Liver (tissue), 9 donors: ENCODE measurements around the gene GNPTAB. TPM values are rescaled to one million over a fixed set of nuclear protein-coding genes. Genes with fewer than 3 reads are reported as not detected.

ENCODE experiments used
- DNase-seq: peaks from one replicate; pipeline ENCODE4 v3.0.0-alpha.2; 2017; ENCODE audit warnings: low spot score
- H3K27ac ChIP-seq, 2 donors: one replicate each; pipeline ENCODE4 v1.7.0; 2013; ENCODE audit warnings: inconsistent platforms in 2 of 2, low read length in 2 of 2, control low read depth in 1 of 2, low read depth in 1 of 2, mild to moderate bottlenecking in 1 of 2
- H3K27me3 ChIP-seq, 4 donors: one replicate each; pipeline versions ENCODE4 v1.6.1 to v1.7.0; 2013; ENCODE audit warnings: low read length in 3 of 4, inconsistent platforms in 1 of 4, mild to moderate bottlenecking in 1 of 4, moderate library complexity in 1 of 4; ENCODE audit not compliant: control insufficient read depth in 4 of 4, insufficient read depth in 4 of 4
- H3K36me3 ChIP-seq, 4 donors: one replicate each; pipeline versions ENCODE4 v1.6.1 to v1.7.0; 2013; ENCODE audit warnings: low read length in 3 of 4, mild to moderate bottlenecking in 3 of 4, low read depth in 1 of 4, moderate library complexity in 1 of 4; ENCODE audit not compliant: control insufficient read depth in 4 of 4, insufficient read depth in 3 of 4
- H3K4me1 ChIP-seq, 4 donors: one replicate each; pipeline versions ENCODE4 v1.6.1 to v1.7.0; 2013; ENCODE audit warnings: low read length in 3 of 4, mild to moderate bottlenecking in 3 of 4, moderate library complexity in 1 of 4; ENCODE audit not compliant: control insufficient read depth in 4 of 4, insufficient read depth in 4 of 4
- H3K4me3 ChIP-seq, 3 donors: one replicate each; pipeline versions ENCODE4 v1.6.1 to v1.7.0; 2013; ENCODE audit warnings: low read length in 3 of 3, control low read depth in 1 of 3, low read depth in 1 of 3, mild to moderate bottlenecking in 1 of 3
- H3K9ac ChIP-seq, 2 donors: one replicate each; pipeline ENCODE4 v1.7.0; 2013; ENCODE audit warnings: low read length in 2 of 2, mild to moderate bottlenecking in 2 of 2, moderate library complexity in 2 of 2, control low read depth in 1 of 2, low read depth in 1 of 2
- H3K9me3 ChIP-seq, 4 donors: one replicate each; pipeline versions ENCODE4 v1.6.1 to v1.7.0; 2013; ENCODE audit warnings: low read length in 3 of 4; ENCODE audit not compliant: control insufficient read depth in 4 of 4
- ATF3 ChIP-seq: IDR thresholded peaks from 2 replicates; pipeline ENCODE4 v1.6.1; 2016; ENCODE audit warnings: antibody characterized with exemption
- CTCF ChIP-seq: fragments of 150-350 bp; IDR thresholded peaks from 2 replicates; pipeline ENCODE4 v1.5.1; 2017; ENCODE audit warnings: improper control_type of control experiment, low read depth, low read length; ENCODE audit not compliant: missing input control
- EGR1 ChIP-seq, 2 donors: IDR thresholded peaks; 2 replicates each; pipeline ENCODE4 v1.6.1; 2016 to 2018; ENCODE audit warnings: antibody characterized with exemption in 2 of 2, low read depth in 2 of 2
- FOXA1 ChIP-seq: IDR thresholded peaks from 2 replicates; pipeline ENCODE4 v1.6.1; 2016; ENCODE audit warnings: antibody characterized with exemption
- FOXA2 ChIP-seq: IDR thresholded peaks from 2 replicates; pipeline ENCODE4 v1.6.1; 2016; ENCODE audit warnings: antibody characterized with exemption
- GABPA ChIP-seq, 2 donors: IDR thresholded peaks in 1 of 2; conservative IDR thresholded peaks in 1 of 2; 2 replicates each; pipeline ENCODE4 v1.6.1; 2016; ENCODE audit warnings: antibody characterized with exemption in 2 of 2, mild to moderate bottlenecking in 1 of 2, moderate library complexity in 1 of 2
- HNF4A ChIP-seq, 2 donors: conservative IDR thresholded peaks; 2 replicates each; pipeline ENCODE4 v1.6.1; 2016; ENCODE audit warnings: antibody characterized with exemption in 2 of 2, mild to moderate bottlenecking in 2 of 2
- HNF4G ChIP-seq: IDR thresholded peaks from 2 replicates; pipeline ENCODE4 v1.6.1; 2016; ENCODE audit warnings: antibody characterized with exemption
- JUND ChIP-seq, 2 donors: IDR thresholded peaks; 2 replicates each; pipeline ENCODE4 v1.6.1; 2016; ENCODE audit warnings: antibody characterized with exemption in 2 of 2
- MAX ChIP-seq: IDR thresholded peaks from 2 replicates; pipeline ENCODE4 v1.6.1; 2016; ENCODE audit warnings: antibody characterized with exemption
- NR2F2 ChIP-seq: IDR thresholded peaks from 2 replicates; pipeline ENCODE4 v1.6.1; 2016; ENCODE audit warnings: antibody characterized with exemption
- RAD21 ChIP-seq, 2 donors: IDR thresholded peaks; 2 replicates each; pipeline ENCODE4 v1.6.1; 2016; ENCODE audit warnings: antibody characterized with exemption in 2 of 2, mild to moderate bottlenecking in 2 of 2
- REST ChIP-seq: IDR thresholded peaks from 2 replicates; pipeline ENCODE4 v1.6.1; 2016; ENCODE audit warnings: antibody characterized with exemption, mild to moderate bottlenecking
- RXRA ChIP-seq, 2 donors: IDR thresholded peaks; 2 replicates each; pipeline ENCODE4 v1.6.1; 2017 to 2018; ENCODE audit warnings: antibody characterized with exemption in 2 of 2, mild to moderate bottlenecking in 1 of 2
- TAF1 ChIP-seq: conservative IDR thresholded peaks from 2 replicates; pipeline ENCODE4 v1.6.1; 2016; ENCODE audit warnings: antibody characterized with exemption, mild to moderate bottlenecking
- YY1 ChIP-seq: IDR thresholded peaks from 2 replicates; pipeline ENCODE4 v1.6.1; 2016; ENCODE audit warnings: antibody characterized with exemption, mild to moderate bottlenecking
- WGBS: extraction: QIAGEN DNeasy Blood & Tissue Kit; methylation state at CpG from one replicate; pipeline ENCODE4 v1.1.7; 2013; 5-methylcytosine and 5-hydroxymethylcytosine counted together
- polyA plus RNA-seq, 2 donors: library from polyadenylated mRNA; stranded (reverse) in 1 of 2; unstranded in 1 of 2; fragments of 200-250 nt in 1 of 2; fragments of >200 nt in 1 of 2; fragmentation: Nextera tagmentation in 1 of 2; extraction: Ambion mirVana in 1 of 2; gene quantifications; one replicate each; pipeline versions ENCODE4 v1.2.1 to v1.2.3, GENCODE V29; 2013 to 2015
- total RNA-seq, 2 donors: library from RNA; depleted of rRNA; stranded (reverse); fragments of >200 nt; gene quantifications; one replicate each; pipeline ENCODE4 v1.2.3, GENCODE V29; 2014
- donor health status: healthy.
- donor health status: healthy.
- donor health status: healthy.
- donor health status: healthy.
- donor health status: healthy.

The GNPTAB gene
- total and polyA plus RNA-seq, 4 donors = 4.6 to 11.1 (median 7.7) TPM

- Histone ChIP-seq H3K36me3 (no peaks in the 10 kb centered on the region), H3K4me3 (no peak overlapping the region), H3K27me3 (no peaks in the 10 kb centered on the region), H3K4me1 (peaks cover 5 to 31% (median 17%) of the 10 kb centered on the region in 4 donors), H3K27ac (no peak overlapping the region), H3K9me3 (no peaks in the 10 kb centered on the region), H3K9ac (no peak overlapping the region)
- TF ChIP-seq HNF4A (conservative IDR thresholded peaks at IDR 0.05) = no peak
- no peak for TF ChIP-seq RAD21 (IDR thresholded peaks at IDR 0.05)
- TF ChIP-seq TAF1 = no peak
- TF ChIP-seq JUND (IDR thresholded peaks at IDR 0.05) = no peak
- no peak for TF ChIP-seq GABPA (IDR thresholded peaks at IDR 0.05 in 1 of 2, conservative IDR thresholded peaks at IDR 0.05 in 1 of 2)
- no peak for TF ChIP-seq RXRA (IDR thresholded peaks at IDR 0.05)
- TF ChIP-seq ATF3 = no peak
- no peak for TF ChIP-seq FOXA2
- TF ChIP-seq EGR1 (IDR thresholded peaks at IDR 0.05; ENCODE audit: low read depth in 2 of 2) = no peak
- no peak for TF ChIP-seq YY1
- TF ChIP-seq MAX = no peak
- TF ChIP-seq REST = no peak
- TF ChIP-seq FOXA1 = no peak
- no peak for TF ChIP-seq NR2F2
- TF ChIP-seq CTCF = no peak
- WGBS = 96% methylated on average over 1 of the region's 1 CpG
- no peak for DNase-seq
Measured at GRCh38 chr12:101706403-101706802, 124.4 kb downstream of the GNPTAB start.

- peaks cover 6 to 32% (median 18%) of the 10 kb centered on the region in 4 donors for H3K4me1 ChIP-seq
- H3K9me3 ChIP-seq = no peaks in the 10 kb centered on the region
- H3K27ac ChIP-seq = no peak overlapping the region
- no peak for TF ChIP-seq CTCF
- no peak for TF ChIP-seq FOXA2
- no peak for TF ChIP-seq RAD21 (IDR thresholded peaks at IDR 0.05)
- no peak for TF ChIP-seq RXRA (IDR thresholded peaks at IDR 0.05)
- TF ChIP-seq EGR1 (IDR thresholded peaks at IDR 0.05; ENCODE audit: low read depth in 2 of 2) = no peak
- no peak for TF ChIP-seq JUND (IDR thresholded peaks at IDR 0.05)
- no peak for TF ChIP-seq HNF4G
- no peak overlapping the region for H3K9ac ChIP-seq
- WGBS = 65% methylated on average over 3 of the region's 3 CpGs
- no peaks in the 10 kb centered on the region for H3K27me3 ChIP-seq
- H3K4me3 ChIP-seq = no peak overlapping the region
- DNase-seq = no peak
- no peaks in the 10 kb centered on the region for H3K36me3 ChIP-seq
Measured at GRCh38 chr12:101703487-101703886, 127.3 kb downstream of the GNPTAB start.
